H1 (cell line): Measurements from ENCODE around the gene SLC25A48. TPM values are rescaled to one million over a fixed set of nuclear protein-coding genes. Genes with fewer than 3 reads are reported as not detected.

Source experiments
- ASH2L ChIP-seq: fragments of 200-600, 300-600 bp; sonication (generic); IDR thresholded peaks from one replicate; pipeline ENCODE4 v1.7.1; 2017; ENCODE audit warnings: low read length
- CHD7 ChIP-seq: fragments of 300-600 bp; sonication (generic); IDR thresholded peaks from 2 replicates; pipeline ENCODE4 v1.7.1; 2012; ENCODE audit warnings: low read length, moderate library complexity, mild to moderate bottlenecking, inconsistent platforms; ENCODE audit not compliant: insufficient replicate concordance
- CREB1 ChIP-seq: IDR thresholded peaks from 2 replicates; pipeline ENCODE4 v1.6.1; 2012; ENCODE audit warnings: inconsistent platforms
- HDAC2 ChIP-seq, 2 experiments: fragments of 300-600 bp in 1 of 2; sonication (generic) in 1 of 2; IDR thresholded peaks; 2 replicates each; pipeline ENCODE4 v1.6.1; 2011 to 2012; ENCODE audit warnings: low read depth in 2 of 2, low read length in 2 of 2, mild to moderate bottlenecking in 2 of 2, moderate library complexity in 2 of 2, borderline replicate concordance in 1 of 2, inconsistent platforms in 1 of 2
- KDM5A ChIP-seq: fragments of 200-600 bp; IDR thresholded peaks from 2 replicates; pipeline ENCODE4 v1.7.1; 2012; ENCODE audit warnings: mild to moderate bottlenecking, low read length, inconsistent platforms, mixed read lengths
- NANOG ChIP-seq: IDR thresholded peaks from 2 replicates; pipeline ENCODE4 v1.6.1; 2011; ENCODE audit warnings: low read length, low read depth, mild to moderate bottlenecking, inconsistent platforms; ENCODE audit not compliant: insufficient read depth, poor library complexity, severe bottlenecking
- TAF7 ChIP-seq: optimal IDR thresholded peaks from 2 replicates; pipeline ENCODE3; 2011; ENCODE audit warnings: low read depth, mild to moderate bottlenecking, inconsistent platforms, low read length, moderate library complexity, borderline replicate concordance
- TBP ChIP-seq: IDR thresholded peaks from 2 replicates; pipeline ENCODE4 v1.6.1; 2011; ENCODE audit warnings: low read depth, low read length, improper control_type of control experiment
- polyA plus RNA-seq, 7 experiments: library from polyadenylated mRNA; depleted of rRNA in 3 of 7; stranded (reverse) in 5 of 7; unstranded in 2 of 7; fragments of >200 nt in 5 of 7; fragments of 200-250 nt in 2 of 7; gene quantifications; 1 replicate in 5 of 7; 2 replicates in 1 of 7; 4 replicates in 1 of 7; pipeline versions ENCODE4 v1.2.1 to v1.2.3, GENCODE V29; 2011 to 2013; ENCODE audit warnings: missing spikeins in 2 of 7, mixed read lengths in 2 of 7
- total RNA-seq: library from RNA; stranded (reverse); fragmentation: NEBNext Ultra II Directional; extraction: Animal tissue kit (Norgen Biotek cat#: 25700); gene quantifications from 2 replicates; pipeline ENCODE4 v1.2.1, GENCODE V29; 2021
- TF ChIP-seq, protein P1 (sequence below): IDR thresholded peaks from 2 replicates; pipeline ENCODE4 v1.6.1; 2012; ENCODE audit warnings: low read length, inconsistent platforms

The SLC25A48 gene
- total and polyA plus RNA-seq, 2 of the 8 experiments (the other 6 are each of a cell fraction or from before 2014, with no cell fraction given) = 1.3 to 1.8 TPM

GRCh38 chr5:135877570-135878155 lies 43.2 kb downstream of the SLC25A48 start (continued):
- TF ChIP-seq CHD7 (no peak), HDAC2 (IDR thresholded peaks at IDR 0.05; ENCODE audit: borderline replicate concordance in 1 of 2, low read depth in 2 of 2, low read length in 2 of 2) (no peak), NANOG (no peak), CREB1 (no peak), ASH2L (no peak), TBP (no peak), TAF7 (no peak), KDM5A (no peak)
- TF ChIP-seq, protein P1, sequence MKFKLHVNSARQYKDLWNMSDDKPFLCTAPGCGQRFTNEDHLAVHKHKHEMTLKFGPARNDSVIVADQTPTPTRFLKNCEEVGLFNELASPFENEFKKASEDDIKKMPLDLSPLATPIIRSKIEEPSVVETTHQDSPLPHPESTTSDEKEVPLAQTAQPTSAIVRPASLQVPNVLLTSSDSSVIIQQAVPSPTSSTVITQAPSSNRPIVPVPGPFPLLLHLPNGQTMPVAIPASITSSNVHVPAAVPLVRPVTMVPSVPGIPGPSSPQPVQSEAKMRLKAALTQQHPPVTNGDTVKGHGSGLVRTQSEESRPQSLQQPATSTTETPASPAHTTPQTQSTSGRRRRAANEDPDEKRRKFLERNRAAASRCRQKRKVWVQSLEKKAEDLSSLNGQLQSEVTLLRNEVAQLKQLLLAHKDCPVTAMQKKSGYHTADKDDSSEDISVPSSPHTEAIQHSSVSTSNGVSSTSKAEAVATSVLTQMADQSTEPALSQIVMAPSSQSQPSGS = no peak
